WTC11 (cell line): ENCODE measurements around the gene FIZ1. TPM values are rescaled to one million over a fixed set of nuclear protein-coding genes. Genes with fewer than 3 reads are reported as not detected.

ENCODE experiments used
- ATAC-seq: fragments of 200-7000 bp; cut with Tn5 transposase; 2 replicates; pipeline ENCODE4 v1.10.0; 2021; ENCODE audit warnings: mild to moderate bottlenecking, moderate library complexity
- CTCF ChIA-PET: fragments of 300-600 bp; sonication (Branson Sonifier 250); formaldehyde crosslinking; loops from one replicate; lab custom pipeline; 2021; ENCODE audit warnings: antibody characterized with exemption; lab: Charles Lee
- POLR2A ChIA-PET: fragments of 350-600 bp; sonication (Branson Sonifier 250); formaldehyde crosslinking; loops from one replicate; lab custom pipeline; 2021; ENCODE audit warnings: antibody characterized with exemption; lab: Charles Lee
- DNase-seq: peaks from one replicate; pipeline ENCODE4 v3.0.0; 2021; ENCODE audit warnings: low spot score
- H3K27ac Mint-ChIP-seq: 2 replicates; pipeline ENCODE4 v1.8.0; 2021; ENCODE audit warnings: mixed read lengths
- H3K27me3 Mint-ChIP-seq: 2 replicates; pipeline ENCODE4 v1.8.0; 2021; ENCODE audit warnings: low read depth, mild to moderate bottlenecking, moderate library complexity, mixed read lengths
- H3K36me3 Mint-ChIP-seq: 2 replicates; pipeline ENCODE4 v1.8.0; 2021; ENCODE audit warnings: mixed read lengths
- H3K4me1 Mint-ChIP-seq: 2 replicates; pipeline ENCODE4 v1.8.0; 2022; ENCODE audit warnings: mixed read lengths
- H3K4me3 Mint-ChIP-seq: 2 replicates; pipeline ENCODE4 v1.8.0; 2021; ENCODE audit warnings: mild to moderate bottlenecking, moderate library complexity, mixed read lengths
- H3K9me3 Mint-ChIP-seq: 2 replicates; pipeline ENCODE4 v1.8.0; 2021; ENCODE audit warnings: mixed read lengths
- FOXK1 ChIP-seq: sonication (generic); formaldehyde crosslinking; IDR thresholded peaks from 2 replicates; pipeline ENCODE4 v1.8.0; 2022; ENCODE audit warnings: mild to moderate bottlenecking, moderate library complexity, missing genetic modification reagents
- FOXP1 ChIP-seq: sonication (generic); formaldehyde crosslinking; IDR thresholded peaks from 2 replicates; pipeline ENCODE4 v1.8.0; 2022; ENCODE audit warnings: missing genetic modification reagents, mild to moderate bottlenecking, moderate library complexity, borderline replicate concordance
- GRHL2 ChIP-seq: fragments of 250-450 bp; sonication (Bioruptor Pico); IDR thresholded peaks from 2 replicates; pipeline ENCODE4 v1.8.0; 2022; ENCODE audit warnings: mild to moderate bottlenecking, moderate library complexity; ENCODE audit not compliant: insufficient replicate concordance, severe bottlenecking
- MXD4 ChIP-seq: fragments of 250-450 bp; sonication (Bioruptor Pico); IDR thresholded peaks from 2 replicates; pipeline ENCODE4 v1.8.0; 2021; ENCODE audit warnings: mild to moderate bottlenecking, moderate library complexity, borderline replicate concordance
- PRRX2 ChIP-seq: fragments of 250-450 bp; sonication (Bioruptor Pico); IDR thresholded peaks from 2 replicates; pipeline ENCODE4 v1.8.0; 2021; ENCODE audit warnings: mild to moderate bottlenecking
- TEAD1 ChIP-seq: sonication (generic); formaldehyde crosslinking; IDR thresholded peaks from 2 replicates; pipeline ENCODE4 v1.8.0; 2022; ENCODE audit warnings: mild to moderate bottlenecking, missing genetic modification reagents
- ZNF317 ChIP-seq: sonication (generic); formaldehyde crosslinking; IDR thresholded peaks from 2 replicates; pipeline ENCODE4 v1.8.1; 2023; ENCODE audit warnings: low read depth, mild to moderate bottlenecking, moderate library complexity, missing genetic modification reagents, borderline replicate concordance
- total RNA-seq: library from RNA; stranded (reverse); gene quantifications from 3 replicates; pipeline ENCODE4 v1.2.3, GENCODE V29; 2021
- TF ChIP-seq, protein P1 (sequence below): fragments of 250-450 bp; sonication (Bioruptor Pico); IDR thresholded peaks from 2 replicates; pipeline ENCODE4 v1.9.0; 2021; ENCODE audit warnings: mild to moderate bottlenecking
- TF ChIP-seq, protein P2 (sequence below): sonication (generic); formaldehyde crosslinking; conservative IDR thresholded peaks from 2 replicates; pipeline ENCODE4 v1.8.1; 2023; ENCODE audit warnings: mild to moderate bottlenecking, low read depth, missing genetic modification reagents, moderate library complexity
- TF ChIP-seq, protein P3 (sequence below): fragments of 250-450 bp; sonication (Bioruptor Pico); IDR thresholded peaks from 2 replicates; pipeline ENCODE4 v1.9.0; 2021; ENCODE audit warnings: mild to moderate bottlenecking, borderline replicate concordance
- TF ChIP-seq, protein P4 (sequence below): sonication (generic); formaldehyde crosslinking; IDR thresholded peaks from 2 replicates; pipeline ENCODE4 v1.8.0; 2022; ENCODE audit warnings: mild to moderate bottlenecking, missing genetic modification reagents
- TF ChIP-seq, protein P5 (sequence below): fragments of 250-450 bp; sonication (Bioruptor Pico); conservative IDR thresholded peaks from 2 replicates; pipeline ENCODE4 v1.9.0; 2021; ENCODE audit warnings: mild to moderate bottlenecking
- TF ChIP-seq, protein P6 (sequence below): sonication (generic); formaldehyde crosslinking; IDR thresholded peaks from 2 replicates; pipeline ENCODE4 v1.8.0; 2023; ENCODE audit warnings: mild to moderate bottlenecking, missing genetic modification reagents

Gene FIZ1
- total RNA-seq, 1 experiment from 2014 or later, result 20.1 TPM

DNA sequence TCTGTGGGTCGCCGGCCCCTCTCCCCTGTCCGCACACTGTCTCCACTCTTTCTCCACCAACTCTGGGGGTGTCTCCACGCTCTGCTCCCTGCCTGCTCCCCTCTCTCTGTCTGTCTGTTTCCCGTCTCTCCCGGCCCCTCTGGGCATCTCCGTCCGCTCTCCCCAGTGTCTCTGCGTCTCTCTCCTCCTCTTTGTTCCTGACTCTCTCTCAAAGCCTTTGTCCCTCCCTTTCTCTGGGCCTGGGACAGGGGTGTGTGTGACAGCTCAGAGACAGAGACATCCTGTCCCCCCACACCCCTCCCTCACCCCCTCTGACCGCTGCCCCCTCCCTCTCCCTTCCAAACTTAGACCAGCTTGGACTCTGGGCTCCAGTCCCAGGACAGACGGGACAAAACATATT lies 53.3 kb downstream of the FIZ1 start:
- DNase-seq, result no peak
- Mint-ChIP-seq H3K27ac (no peak overlapping the region), H3K4me3 (no peak overlapping the region), H3K4me1 (peaks cover 30% of the 10 kb centered on the region), H3K36me3 (no peaks in the 10 kb centered on the region), H3K27me3 (peaks cover 3% of the 10 kb centered on the region; the same call in 1 of the 2 replicates), H3K9me3 (peaks cover 14% of the 10 kb centered on the region)
- ChIA-PET POLR2A (no interaction called here), CTCF (interaction anchor here (0.6 kb wide), 1 partner anchor 388 kb away, joined by 4 read pairs; the partner anchor contains the start of gene TNNI3)
- no peak for ATAC-seq
- TF ChIP-seq MXD4 (CRISPR knock-in tag), result no peak
- no peak for TF ChIP-seq GRHL2
- no peak for TF ChIP-seq FOXP1 (CRISPR knock-in tag)
- TF ChIP-seq, protein P1, sequence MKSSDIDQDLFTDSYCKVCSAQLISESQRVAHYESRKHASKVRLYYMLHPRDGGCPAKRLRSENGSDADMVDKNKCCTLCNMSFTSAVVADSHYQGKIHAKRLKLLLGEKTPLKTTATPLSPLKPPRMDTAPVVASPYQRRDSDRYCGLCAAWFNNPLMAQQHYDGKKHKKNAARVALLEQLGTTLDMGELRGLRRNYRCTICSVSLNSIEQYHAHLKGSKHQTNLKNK (CRISPR knock-in tag), result no peak
- TF ChIP-seq, protein P2, sequence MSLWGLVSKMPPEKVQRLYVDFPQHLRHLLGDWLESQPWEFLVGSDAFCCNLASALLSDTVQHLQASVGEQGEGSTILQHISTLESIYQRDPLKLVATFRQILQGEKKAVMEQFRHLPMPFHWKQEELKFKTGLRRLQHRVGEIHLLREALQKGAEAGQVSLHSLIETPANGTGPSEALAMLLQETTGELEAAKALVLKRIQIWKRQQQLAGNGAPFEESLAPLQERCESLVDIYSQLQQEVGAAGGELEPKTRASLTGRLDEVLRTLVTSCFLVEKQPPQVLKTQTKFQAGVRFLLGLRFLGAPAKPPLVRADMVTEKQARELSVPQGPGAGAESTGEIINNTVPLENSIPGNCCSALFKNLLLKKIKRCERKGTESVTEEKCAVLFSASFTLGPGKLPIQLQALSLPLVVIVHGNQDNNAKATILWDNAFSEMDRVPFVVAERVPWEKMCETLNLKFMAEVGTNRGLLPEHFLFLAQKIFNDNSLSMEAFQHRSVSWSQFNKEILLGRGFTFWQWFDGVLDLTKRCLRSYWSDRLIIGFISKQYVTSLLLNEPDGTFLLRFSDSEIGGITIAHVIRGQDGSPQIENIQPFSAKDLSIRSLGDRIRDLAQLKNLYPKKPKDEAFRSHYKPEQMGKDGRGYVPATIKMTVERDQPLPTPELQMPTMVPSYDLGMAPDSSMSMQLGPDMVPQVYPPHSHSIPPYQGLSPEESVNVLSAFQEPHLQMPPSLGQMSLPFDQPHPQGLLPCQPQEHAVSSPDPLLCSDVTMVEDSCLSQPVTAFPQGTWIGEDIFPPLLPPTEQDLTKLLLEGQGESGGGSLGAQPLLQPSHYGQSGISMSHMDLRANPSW, result no peak
- TF ChIP-seq, protein P3, sequence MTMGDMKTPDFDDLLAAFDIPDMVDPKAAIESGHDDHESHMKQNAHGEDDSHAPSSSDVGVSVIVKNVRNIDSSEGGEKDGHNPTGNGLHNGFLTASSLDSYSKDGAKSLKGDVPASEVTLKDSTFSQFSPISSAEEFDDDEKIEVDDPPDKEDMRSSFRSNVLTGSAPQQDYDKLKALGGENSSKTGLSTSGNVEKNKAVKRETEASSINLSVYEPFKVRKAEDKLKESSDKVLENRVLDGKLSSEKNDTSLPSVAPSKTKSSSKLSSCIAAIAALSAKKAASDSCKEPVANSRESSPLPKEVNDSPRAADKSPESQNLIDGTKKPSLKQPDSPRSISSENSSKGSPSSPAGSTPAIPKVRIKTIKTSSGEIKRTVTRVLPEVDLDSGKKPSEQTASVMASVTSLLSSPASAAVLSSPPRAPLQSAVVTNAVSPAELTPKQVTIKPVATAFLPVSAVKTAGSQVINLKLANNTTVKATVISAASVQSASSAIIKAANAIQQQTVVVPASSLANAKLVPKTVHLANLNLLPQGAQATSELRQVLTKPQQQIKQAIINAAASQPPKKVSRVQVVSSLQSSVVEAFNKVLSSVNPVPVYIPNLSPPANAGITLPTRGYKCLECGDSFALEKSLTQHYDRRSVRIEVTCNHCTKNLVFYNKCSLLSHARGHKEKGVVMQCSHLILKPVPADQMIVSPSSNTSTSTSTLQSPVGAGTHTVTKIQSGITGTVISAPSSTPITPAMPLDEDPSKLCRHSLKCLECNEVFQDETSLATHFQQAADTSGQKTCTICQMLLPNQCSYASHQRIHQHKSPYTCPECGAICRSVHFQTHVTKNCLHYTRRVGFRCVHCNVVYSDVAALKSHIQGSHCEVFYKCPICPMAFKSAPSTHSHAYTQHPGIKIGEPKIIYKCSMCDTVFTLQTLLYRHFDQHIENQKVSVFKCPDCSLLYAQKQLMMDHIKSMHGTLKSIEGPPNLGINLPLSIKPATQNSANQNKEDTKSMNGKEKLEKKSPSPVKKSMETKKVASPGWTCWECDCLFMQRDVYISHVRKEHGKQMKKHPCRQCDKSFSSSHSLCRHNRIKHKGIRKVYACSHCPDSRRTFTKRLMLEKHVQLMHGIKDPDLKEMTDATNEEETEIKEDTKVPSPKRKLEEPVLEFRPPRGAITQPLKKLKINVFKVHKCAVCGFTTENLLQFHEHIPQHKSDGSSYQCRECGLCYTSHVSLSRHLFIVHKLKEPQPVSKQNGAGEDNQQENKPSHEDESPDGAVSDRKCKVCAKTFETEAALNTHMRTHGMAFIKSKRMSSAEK (CRISPR knock-in tag), result no peak
- TF ChIP-seq, protein P4, sequence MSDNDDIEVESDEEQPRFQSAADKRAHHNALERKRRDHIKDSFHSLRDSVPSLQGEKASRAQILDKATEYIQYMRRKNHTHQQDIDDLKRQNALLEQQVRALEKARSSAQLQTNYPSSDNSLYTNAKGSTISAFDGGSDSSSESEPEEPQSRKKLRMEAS, result no peak

DNA sequence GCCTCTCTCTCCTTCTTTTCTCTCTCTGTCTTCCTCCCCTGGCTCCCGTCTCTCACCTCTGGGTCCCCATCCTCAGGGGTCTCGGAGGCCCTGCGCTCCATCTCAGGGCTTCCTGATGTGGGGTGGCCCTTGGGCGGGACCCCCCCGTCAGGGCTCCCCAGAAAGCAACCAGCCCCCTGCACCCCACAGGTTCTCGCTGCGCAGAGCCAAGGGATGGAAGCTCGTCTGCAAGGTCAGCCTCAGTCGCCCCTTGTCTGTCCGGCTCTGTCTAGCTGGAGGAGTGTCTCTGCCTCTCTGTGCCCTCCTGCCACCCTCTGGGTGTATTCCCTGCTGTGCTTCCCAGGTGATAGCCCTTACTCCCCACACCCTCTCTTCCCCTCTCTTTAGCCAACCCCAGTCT lies 53.9 kb downstream of the FIZ1 start, which contains the start of gene SBK3:
Gene SBK3, minus strand, starts transcription at position 101 of the 400 bp plus-strand sequence. Its CDS starts 0 bp downstream, at position 101.
- Mint-ChIP-seq H3K9me3 (peaks cover 14% of the 10 kb centered on the region), H3K27ac (no peak within 1 kb of the TSS), H3K27me3 (peaks cover 3% of the 10 kb centered on the region; the same call in 1 of the 2 replicates), H3K36me3 (no peaks in the 10 kb centered on the region), H3K4me1 (peaks cover 30% of the 10 kb centered on the region), H3K4me3 (no peak within 1 kb of the TSS)
- ChIA-PET POLR2A (no interaction called here), CTCF (no interaction called here)
- no peak for DNase-seq
- TF ChIP-seq, protein P5, sequence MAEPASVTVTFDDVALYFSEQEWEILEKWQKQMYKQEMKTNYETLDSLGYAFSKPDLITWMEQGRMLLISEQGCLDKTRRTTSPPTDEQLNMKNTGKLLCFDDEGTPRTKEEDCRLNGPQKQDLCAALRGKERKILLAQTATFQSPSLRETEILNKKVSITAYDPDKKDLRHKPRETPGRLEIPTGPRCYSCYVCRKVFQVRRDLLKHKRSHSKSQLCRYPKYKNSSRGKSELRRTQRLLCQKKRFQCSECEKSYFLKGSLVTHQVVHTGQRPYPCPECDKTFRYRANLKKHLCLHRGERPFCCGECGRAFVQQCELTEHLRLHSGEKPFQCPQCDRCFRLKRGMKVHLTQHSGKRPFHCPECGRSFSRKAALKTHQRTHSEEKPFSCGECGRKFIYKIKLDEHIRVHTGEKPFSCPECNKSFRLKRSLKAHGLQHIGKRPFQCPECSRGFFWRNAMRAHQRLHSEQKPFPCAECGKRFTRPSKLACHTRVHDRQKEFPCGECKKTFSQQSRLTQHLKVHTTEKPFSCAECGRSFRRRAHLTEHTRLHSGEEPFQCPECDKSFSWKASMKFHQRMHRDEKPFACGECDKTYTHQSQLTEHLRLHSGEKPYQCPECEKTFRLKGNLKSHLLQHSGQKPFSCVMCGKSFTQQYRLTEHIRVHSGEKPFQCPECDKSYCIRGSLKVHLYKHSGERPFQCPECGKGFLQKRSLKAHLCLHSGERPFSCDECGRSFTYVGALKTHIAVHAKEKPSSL (CRISPR knock-in tag), result no peak
- TF ChIP-seq TEAD1 (CRISPR knock-in tag), result no peak
- no peak for TF ChIP-seq FOXK1
- ATAC-seq, result no peak

DNA sequence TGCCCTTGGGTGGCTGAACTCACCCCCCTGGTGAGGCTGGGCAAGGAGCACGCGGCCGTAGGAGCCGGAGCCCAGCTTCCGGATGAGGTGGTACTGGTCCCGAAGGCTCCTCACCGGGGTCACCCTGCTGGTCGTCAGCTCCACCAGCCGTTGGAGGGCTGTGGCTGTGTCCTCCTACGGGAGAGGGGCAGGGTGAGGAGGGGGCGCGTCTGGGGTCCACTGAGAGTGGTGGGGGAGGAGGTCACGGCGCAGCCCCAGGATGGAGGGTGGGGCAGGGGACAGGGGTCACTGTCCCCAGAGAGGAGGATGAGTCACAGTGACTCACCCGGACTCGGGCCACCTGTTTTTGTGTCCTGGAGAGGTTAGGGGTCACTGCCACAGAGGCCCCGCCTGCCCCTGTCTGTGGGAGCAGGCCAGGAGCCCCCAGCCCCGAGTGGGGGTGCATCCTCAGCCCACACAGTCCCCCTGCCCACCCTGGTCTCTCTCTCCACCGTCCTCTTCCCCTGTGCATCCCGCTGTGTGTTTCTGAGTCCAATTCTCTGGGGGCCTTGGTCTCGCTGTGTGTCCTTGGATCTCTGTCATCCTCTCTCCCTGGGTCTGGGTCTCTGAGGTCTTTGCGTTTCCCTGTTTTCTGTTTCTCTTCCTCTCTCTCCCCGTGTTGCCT lies 54.4 kb downstream of the FIZ1 start:
- Mint-ChIP-seq H3K36me3 (no peaks in the 10 kb centered on the region), H3K27me3 (peaks cover 6% of the 10 kb centered on the region; the same call in 1 of the 2 replicates), H3K4me3 (no peak overlapping the region), H3K9me3 (peaks cover 14% of the 10 kb centered on the region), H3K27ac (no peak overlapping the region), H3K4me1 (peaks cover 26% of the 10 kb centered on the region)
- ChIA-PET POLR2A (interaction anchor here (0.6 kb wide), 1 partner anchor 87 kb away, joined by 3 read pairs; no protein-coding TSS in a partner anchor), CTCF (no interaction called here)
- DNase-seq (no peak), ATAC-seq (no peak)
- TF ChIP-seq PRRX2 (CRISPR knock-in tag), result no peak
- TF ChIP-seq TEAD1 (CRISPR knock-in tag), result no peak
- TF ChIP-seq ZNF317 (CRISPR knock-in tag), result no peak
- TF ChIP-seq, protein P6, sequence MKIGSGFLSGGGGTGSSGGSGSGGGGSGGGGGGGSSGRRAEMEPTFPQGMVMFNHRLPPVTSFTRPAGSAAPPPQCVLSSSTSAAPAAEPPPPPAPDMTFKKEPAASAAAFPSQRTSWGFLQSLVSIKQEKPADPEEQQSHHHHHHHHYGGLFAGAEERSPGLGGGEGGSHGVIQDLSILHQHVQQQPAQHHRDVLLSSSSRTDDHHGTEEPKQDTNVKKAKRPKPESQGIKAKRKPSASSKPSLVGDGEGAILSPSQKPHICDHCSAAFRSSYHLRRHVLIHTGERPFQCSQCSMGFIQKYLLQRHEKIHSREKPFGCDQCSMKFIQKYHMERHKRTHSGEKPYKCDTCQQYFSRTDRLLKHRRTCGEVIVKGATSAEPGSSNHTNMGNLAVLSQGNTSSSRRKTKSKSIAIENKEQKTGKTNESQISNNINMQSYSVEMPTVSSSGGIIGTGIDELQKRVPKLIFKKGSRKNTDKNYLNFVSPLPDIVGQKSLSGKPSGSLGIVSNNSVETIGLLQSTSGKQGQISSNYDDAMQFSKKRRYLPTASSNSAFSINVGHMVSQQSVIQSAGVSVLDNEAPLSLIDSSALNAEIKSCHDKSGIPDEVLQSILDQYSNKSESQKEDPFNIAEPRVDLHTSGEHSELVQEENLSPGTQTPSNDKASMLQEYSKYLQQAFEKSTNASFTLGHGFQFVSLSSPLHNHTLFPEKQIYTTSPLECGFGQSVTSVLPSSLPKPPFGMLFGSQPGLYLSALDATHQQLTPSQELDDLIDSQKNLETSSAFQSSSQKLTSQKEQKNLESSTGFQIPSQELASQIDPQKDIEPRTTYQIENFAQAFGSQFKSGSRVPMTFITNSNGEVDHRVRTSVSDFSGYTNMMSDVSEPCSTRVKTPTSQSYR (CRISPR knock-in tag), result no peak
- TF ChIP-seq GRHL2, result no peak
- TF ChIP-seq, protein P2, result no peak
